MM.1S (cell line): Measurements from ENCODE around the gene SLC2A4RG.

Source experiments
- DNase-seq: peaks from one replicate; pipeline ENCODE4 v3.0.0-alpha.2; 2015
- H2AFZ ChIP-seq: fragments of 300-600 bp; sonication (generic); 2 replicates; pipeline ENCODE4 v1.6.0; 2016; ENCODE audit warnings: antibody characterized with exemption, low read length
- H3F3A ChIP-seq: fragments of 300-600 bp; sonication (generic); 2 replicates; pipeline ENCODE4 v1.6.1; 2016; ENCODE audit warnings: mild to moderate bottlenecking, antibody characterized with exemption, low read length, moderate library complexity, mixed read lengths; ENCODE audit not compliant: insufficient read depth
- H3K27ac ChIP-seq: fragments of 300-600 bp; sonication (generic); 2 replicates; pipeline ENCODE4 v1.5.1; 2016; ENCODE audit warnings: mild to moderate bottlenecking, low read length
- H3K27me3 ChIP-seq: fragments of 300-600 bp; sonication (generic); replicated peaks from 2 replicates; pipeline ENCODE4 v1.6.0; 2016; ENCODE audit warnings: low read length; ENCODE audit not compliant: insufficient read depth
- H3K36me3 ChIP-seq: fragments of 300-600 bp; sonication (generic); replicated peaks from 2 replicates; pipeline ENCODE4 v1.6.1; 2016; ENCODE audit warnings: mild to moderate bottlenecking, low read length, mixed read lengths; ENCODE audit not compliant: insufficient read depth
- H3K4me1 ChIP-seq: fragments of 300-600 bp; sonication (generic); 2 replicates; pipeline ENCODE4 v1.6.1; 2016; ENCODE audit warnings: low read length, mixed read lengths
- H3K4me2 ChIP-seq: fragments of 300-600 bp; sonication (generic); 2 replicates; pipeline ENCODE4 v1.6.0; 2016; ENCODE audit warnings: low read depth, low read length
- H3K4me3 ChIP-seq: fragments of 300-600 bp; sonication (generic); 2 replicates; pipeline ENCODE4 v1.5.1; 2016; ENCODE audit warnings: low read length, mixed read lengths
- H3K79me2 ChIP-seq: fragments of 300-600 bp; sonication (generic); 2 replicates; pipeline ENCODE4 v1.6.1; 2016; ENCODE audit warnings: mixed run types, low read length, mixed read lengths
- H3K9ac ChIP-seq: fragments of 300-600 bp; sonication (generic); 2 replicates; pipeline ENCODE4 v1.6.1; 2016; ENCODE audit warnings: low read length, mixed read lengths
- H3K9me2 ChIP-seq: fragments of 300-600 bp; sonication (generic); replicated peaks from 2 replicates; pipeline ENCODE4 v1.6.1; 2016; ENCODE audit warnings: mild to moderate bottlenecking, low read length, mixed read lengths; ENCODE audit not compliant: insufficient read depth
- H3K9me3 ChIP-seq: fragments of 300-600 bp; sonication (generic); replicated peaks from 2 replicates; pipeline ENCODE4 v1.6.1; 2016; ENCODE audit warnings: mild to moderate bottlenecking, low read length, mixed read lengths; ENCODE audit not compliant: insufficient read depth
- H4K20me1 ChIP-seq: fragments of 300-600 bp; sonication (generic); 2 replicates; pipeline ENCODE4 v1.6.1; 2016; ENCODE audit warnings: mild to moderate bottlenecking, low read length, moderate library complexity, mixed read lengths; ENCODE audit not compliant: insufficient read depth
- EZH2 ChIP-seq: fragments of 300-600 bp; sonication (generic); optimal IDR thresholded peaks from 2 replicates; pipeline ENCODE3; 2017; ENCODE audit warnings: low read depth, mild to moderate bottlenecking, antibody characterized with exemption, low read length, mixed read lengths
- EZH2phosphoT487 ChIP-seq: fragments of 300-600 bp; sonication (generic); IDR thresholded peaks from 2 replicates; pipeline ENCODE4 v1.6.1; 2018; ENCODE audit warnings: antibody characterized with exemption, low read length
- TF ChIP-seq, protein P1 (sequence below): fragments of 300-600 bp; sonication (generic); IDR thresholded peaks from 2 replicates; pipeline ENCODE4 v1.5.1; 2016; ENCODE audit warnings: antibody characterized with exemption, low read length, mixed read lengths

The SLC2A4RG gene

DNA sequence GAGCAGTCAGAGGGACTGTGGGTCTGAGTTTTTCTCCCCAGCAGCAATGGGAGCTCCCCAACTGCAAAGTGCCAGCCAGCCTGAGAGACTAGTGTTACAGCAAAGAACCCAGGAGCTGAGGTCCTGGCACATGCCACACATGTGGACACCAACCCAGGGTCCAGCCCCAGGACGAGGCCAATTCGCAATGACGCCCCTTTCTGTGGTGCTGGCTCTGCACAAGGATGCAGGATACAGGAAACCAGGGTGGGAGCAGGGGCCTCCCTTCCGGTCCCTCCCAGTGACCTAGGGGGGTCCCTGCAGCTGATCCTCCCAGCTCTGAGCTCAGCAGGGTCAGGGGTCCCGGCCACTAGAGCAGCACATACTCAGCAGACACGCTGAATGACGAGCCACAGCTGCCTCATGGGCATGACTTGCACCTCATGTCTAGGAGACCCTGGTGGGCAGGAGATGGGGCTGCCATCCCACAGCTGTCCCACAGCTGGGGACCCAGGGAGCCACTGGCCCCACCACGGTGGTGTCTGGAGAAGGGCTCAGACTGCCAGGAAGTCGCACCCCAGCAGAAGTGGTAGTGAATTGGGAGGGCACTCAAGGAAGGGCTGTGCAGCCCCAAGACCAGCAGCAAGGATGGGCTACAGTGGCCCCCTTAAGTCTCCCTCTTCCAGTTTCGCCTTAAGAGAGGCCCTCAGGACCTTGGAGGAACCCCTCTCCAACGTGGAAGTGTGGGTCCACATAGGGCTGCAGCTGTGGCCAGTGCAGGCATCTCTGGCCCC lies 35.4 kb upstream of the SLC2A4RG start:
- H3K27ac ChIP-seq, result no peak overlapping the region
- no peaks in the 10 kb centered on the region for H3K9me3 ChIP-seq
- no peaks in the 10 kb centered on the region for H3K27me3 ChIP-seq
- no peak overlapping the region for H3K4me2 ChIP-seq
- TF ChIP-seq, protein P1, sequence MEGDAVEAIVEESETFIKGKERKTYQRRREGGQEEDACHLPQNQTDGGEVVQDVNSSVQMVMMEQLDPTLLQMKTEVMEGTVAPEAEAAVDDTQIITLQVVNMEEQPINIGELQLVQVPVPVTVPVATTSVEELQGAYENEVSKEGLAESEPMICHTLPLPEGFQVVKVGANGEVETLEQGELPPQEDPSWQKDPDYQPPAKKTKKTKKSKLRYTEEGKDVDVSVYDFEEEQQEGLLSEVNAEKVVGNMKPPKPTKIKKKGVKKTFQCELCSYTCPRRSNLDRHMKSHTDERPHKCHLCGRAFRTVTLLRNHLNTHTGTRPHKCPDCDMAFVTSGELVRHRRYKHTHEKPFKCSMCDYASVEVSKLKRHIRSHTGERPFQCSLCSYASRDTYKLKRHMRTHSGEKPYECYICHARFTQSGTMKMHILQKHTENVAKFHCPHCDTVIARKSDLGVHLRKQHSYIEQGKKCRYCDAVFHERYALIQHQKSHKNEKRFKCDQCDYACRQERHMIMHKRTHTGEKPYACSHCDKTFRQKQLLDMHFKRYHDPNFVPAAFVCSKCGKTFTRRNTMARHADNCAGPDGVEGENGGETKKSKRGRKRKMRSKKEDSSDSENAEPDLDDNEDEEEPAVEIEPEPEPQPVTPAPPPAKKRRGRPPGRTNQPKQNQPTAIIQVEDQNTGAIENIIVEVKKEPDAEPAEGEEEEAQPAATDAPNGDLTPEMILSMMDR, result no peak
- no peak for TF ChIP-seq EZH2phosphoT487
- no peak for TF ChIP-seq EZH2
- H3K4me1 ChIP-seq, result peaks cover 13% of the 10 kb centered on the region
- H3F3A ChIP-seq, result peaks cover 9% of the 10 kb centered on the region; the same call in 1 of the 2 replicates
- DNase-seq, result no peak
- H3K9ac ChIP-seq, result no peak overlapping the region
- H2AFZ ChIP-seq, result no peak overlapping the region
- H3K36me3 ChIP-seq, result no peaks in the 10 kb centered on the region; the same call in 1 of the 2 replicates
- H3K79me2 ChIP-seq, result peaks cover 49% of the 10 kb centered on the region
- no peaks in the 10 kb centered on the region for H3K9me2 ChIP-seq
- no peak overlapping the region for H3K4me3 ChIP-seq
- peaks cover 4% of the 10 kb centered on the region; the same call in 1 of the 2 replicates for H4K20me1 ChIP-seq

DNA sequence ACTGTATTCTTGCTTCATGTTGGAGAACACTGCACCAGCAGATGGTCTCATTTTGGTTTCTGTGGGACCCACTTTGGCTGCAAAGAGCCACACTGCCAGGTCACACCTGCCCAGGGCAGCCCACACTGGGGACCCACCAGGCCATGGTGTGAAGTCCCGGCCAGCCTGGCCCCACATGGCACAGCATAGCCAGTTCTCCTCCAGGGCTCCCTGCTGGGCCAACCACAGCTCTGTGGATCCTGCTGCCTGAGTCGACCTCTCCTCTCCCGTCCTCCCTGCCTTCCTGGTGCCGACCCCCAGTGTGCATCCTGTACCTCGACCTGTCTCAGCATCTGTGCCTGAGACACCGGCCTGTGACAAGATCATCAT lies 34.8 kb upstream of the SLC2A4RG start:
- H3K4me1 ChIP-seq, result peaks cover 14% of the 10 kb centered on the region
- no peaks in the 10 kb centered on the region for H3K9me3 ChIP-seq
- H3F3A ChIP-seq, result peaks cover 9% of the 10 kb centered on the region; the same call in 1 of the 2 replicates
- H3K4me2 ChIP-seq, result no peak overlapping the region
- no peak for DNase-seq
- H3K9ac ChIP-seq, result no peak overlapping the region
- no peak overlapping the region for H2AFZ ChIP-seq
- H3K79me2 ChIP-seq, result peaks cover 53% of the 10 kb centered on the region
- H3K27ac ChIP-seq, result no peak overlapping the region
- H3K4me3 ChIP-seq, result no peak overlapping the region
- no peaks in the 10 kb centered on the region; the same call in 1 of the 2 replicates for H3K36me3 ChIP-seq
- no peaks in the 10 kb centered on the region for H3K27me3 ChIP-seq
- H4K20me1 ChIP-seq, result peaks cover 4% of the 10 kb centered on the region; the same call in 1 of the 2 replicates
- H3K9me2 ChIP-seq, result no peaks in the 10 kb centered on the region
- TF ChIP-seq, protein P1, result no peak
- TF ChIP-seq EZH2phosphoT487 (no peak), EZH2 (no peak)

DNA sequence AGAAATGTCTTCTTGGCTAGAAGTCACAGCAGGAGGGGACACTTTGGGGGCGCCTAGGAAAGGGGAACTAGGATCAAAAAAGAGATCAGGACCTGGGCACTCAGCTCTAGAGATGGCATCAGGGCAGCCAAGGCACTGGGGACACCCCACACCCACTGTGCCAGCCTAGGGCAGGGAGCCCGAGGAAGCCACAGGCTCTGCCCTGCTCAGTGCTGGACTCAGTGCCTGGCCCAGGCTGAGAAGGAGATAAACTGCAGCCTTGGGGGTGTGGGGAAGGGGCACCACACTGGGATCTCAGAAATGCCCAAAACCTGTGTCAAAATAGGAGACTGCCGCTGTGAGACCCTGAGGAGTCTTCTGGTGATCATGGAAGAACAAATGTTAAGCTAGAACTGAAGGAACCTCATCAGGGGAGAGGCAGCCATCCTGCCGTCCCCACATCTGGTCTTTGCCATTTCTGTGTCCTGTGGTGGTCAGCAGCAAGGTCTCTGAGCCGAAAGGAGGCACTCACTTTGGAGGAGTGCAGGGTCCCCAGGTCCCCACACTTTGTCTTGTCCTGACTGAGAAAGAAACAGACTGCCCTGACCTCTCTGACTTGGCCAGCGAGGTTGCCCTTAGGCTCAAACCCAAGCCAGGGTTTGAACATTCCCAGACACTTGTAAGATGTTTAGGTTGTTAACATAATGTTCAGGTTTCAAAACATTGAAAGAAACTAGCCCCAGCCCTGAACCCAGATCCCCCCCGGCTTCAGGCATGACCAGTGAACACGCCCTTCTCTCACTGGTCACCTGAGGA lies 34.1 kb upstream of the SLC2A4RG start:
- Histone ChIP-seq H3K79me2 (peaks cover 58% of the 10 kb centered on the region), H3F3A (0 out of 2 replicates have a peak, but pooled peaks cover 9% of the 10 kb centered on the region), H3K4me2 (no peak overlapping the region), H2AFZ (no peak overlapping the region), H3K27me3 (no peaks in the 10 kb centered on the region), H3K4me1 (peaks cover 14% of the 10 kb centered on the region), H3K4me3 (no peak overlapping the region), H3K27ac (no peak overlapping the region), H3K9ac (no peak overlapping the region), H4K20me1 (peaks cover 4% of the 10 kb centered on the region; the same call in 1 of the 2 replicates), H3K36me3 (no peaks in the 10 kb centered on the region; the same call in 1 of the 2 replicates), H3K9me2 (no peaks in the 10 kb centered on the region), H3K9me3 (no peaks in the 10 kb centered on the region)
- TF ChIP-seq EZH2phosphoT487 (no peak), EZH2 (no peak)
- TF ChIP-seq, protein P1, result no peak
- DNase-seq, result no peak
